T1000 (cell line): ENCODE results near the gene ZNF664.
A peak's percentile ranks its signal among the peaks of the same experiment; 100 is the strongest.

Source experiments
- DNase-seq: peaks from one replicate; lab custom pipeline; 2025; ENCODE audit warnings: mixed read lengths; lab: John Stamatoyannopoulos, UW

ZNF664 gene

GRCh38 chr12:124009781-124010180 lies 36.8 kb downstream of the ZNF664 start:
- no peak for DNase-seq

DNA sequence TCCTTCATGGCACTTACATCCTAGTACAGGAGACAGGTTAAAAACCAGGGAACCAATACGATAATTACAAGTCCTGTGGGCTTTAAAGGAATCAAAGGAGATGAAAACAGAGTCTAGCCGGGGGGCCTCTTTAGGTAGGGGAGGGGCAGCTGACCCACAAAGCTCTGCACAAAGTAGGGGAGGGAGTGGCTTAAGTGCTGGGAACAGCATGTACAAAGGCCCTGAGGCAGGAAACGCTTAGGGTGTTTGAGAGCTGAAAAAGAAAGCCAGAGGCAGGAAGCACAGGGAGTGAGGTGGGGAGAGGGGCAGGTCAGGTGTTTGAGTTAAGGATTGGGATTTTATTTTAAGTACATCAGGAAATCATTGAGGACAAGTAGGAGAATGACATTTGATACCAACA lies 37.7 kb downstream of the ZNF664 start:
- no peak for DNase-seq

DNA sequence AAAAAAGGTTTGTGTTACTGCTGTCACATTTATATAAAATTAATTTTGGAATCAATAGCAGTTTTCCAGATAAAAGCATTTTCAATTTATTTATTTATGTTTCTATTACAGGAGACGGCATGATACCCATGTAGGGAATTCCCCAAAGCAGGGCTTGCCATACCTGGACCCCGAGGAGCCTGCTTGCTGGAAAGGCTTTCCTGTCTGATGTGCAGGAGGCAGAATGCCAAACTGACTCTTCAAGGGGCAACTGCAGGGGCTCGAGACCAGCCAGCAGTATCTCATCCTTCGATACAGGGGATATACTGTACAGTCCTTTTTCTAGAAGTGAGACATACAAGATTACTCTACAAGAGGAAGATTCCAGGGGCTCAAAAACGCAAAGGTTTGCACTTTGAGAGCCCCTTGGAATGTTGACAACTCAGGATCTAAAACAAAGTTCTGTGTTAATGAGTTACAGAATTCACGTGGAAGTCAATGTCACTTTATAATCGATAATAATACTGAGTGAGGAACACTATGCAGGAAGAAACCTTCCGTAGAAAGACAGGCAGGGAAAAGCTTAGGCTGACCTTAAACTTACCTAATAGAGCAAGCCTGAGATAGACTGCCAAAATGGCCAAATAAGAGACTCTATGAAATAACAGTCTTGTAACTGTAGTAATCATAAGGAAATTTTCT lies 38.6 kb downstream of the ZNF664 start:
- DNase-seq = no peak

GRCh38 chr12:124013073-124013472 lies 40.1 kb downstream of the ZNF664 start:
- DNase-seq = no peak

GRCh38 chr12:124015494-124016461 lies 42.8 kb downstream of the ZNF664 start:
- DNase-seq = no peak

- no peak for DNase-seq
These were observed 44.0 kb downstream of the ZNF664 start for GRCh38 chr12:124017064-124017463.

DNA sequence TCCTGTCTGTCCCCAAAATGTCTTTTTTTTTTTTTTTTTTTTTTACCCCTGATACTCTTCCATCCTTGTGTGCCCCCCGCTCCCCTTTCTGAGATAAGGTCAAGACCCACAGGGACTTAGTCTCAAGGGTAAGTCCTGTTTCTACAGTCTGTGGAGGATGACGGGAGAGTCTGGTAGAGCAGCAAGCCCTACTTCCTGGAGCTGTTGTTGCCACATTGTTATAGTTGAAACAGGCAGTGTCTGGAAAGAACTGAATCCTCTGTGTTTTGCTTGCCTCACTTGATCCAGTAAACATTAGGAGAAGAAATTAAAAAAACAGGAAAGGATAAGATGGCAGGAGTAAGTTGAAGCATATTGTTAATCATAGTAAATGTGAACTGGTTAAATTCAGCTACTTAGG lies 45.5 kb downstream of the ZNF664 start:
- no peak for DNase-seq

GRCh38 chr12:124019115-124019514 lies 46.1 kb downstream of the ZNF664 start:
- DNase-seq = no peak

- DNase-seq = no peak
These were observed 47.5 kb downstream of the ZNF664 start for GRCh38 chr12:124020514-124020949.

- no peak for DNase-seq
These were observed 48.0 kb downstream of the ZNF664 start for GRCh38 chr12:124021007-124021406.

GRCh38 chr12:124022161-124022560 lies 49.1 kb downstream of the ZNF664 start:
- no peak for DNase-seq

- DNase-seq = no peak
These were observed 51.3 kb downstream of the ZNF664 start for GRCh38 chr12:124024263-124024678.

DNA sequence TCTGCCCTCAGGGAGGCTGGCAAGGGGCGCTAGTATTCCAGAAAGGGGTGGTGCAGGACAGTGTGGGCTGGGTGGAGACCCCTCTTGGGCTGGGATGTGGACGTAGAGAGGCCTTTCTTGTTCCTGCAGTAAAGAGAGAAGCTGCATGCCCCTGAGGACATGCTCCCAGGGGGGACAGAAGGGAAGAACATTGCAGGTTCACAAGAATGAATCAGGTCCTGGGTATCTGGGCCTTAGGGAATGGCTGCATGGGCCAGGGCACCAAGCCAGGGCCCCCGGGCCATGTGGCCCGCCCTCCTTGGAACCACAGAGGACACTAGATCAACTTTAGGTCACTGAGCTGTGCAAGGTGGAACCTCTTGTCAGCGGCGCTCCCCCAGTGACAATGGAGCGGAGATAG lies 51.8 kb downstream of the ZNF664 start:
- DNase-seq = peak; percentile 32

DNA sequence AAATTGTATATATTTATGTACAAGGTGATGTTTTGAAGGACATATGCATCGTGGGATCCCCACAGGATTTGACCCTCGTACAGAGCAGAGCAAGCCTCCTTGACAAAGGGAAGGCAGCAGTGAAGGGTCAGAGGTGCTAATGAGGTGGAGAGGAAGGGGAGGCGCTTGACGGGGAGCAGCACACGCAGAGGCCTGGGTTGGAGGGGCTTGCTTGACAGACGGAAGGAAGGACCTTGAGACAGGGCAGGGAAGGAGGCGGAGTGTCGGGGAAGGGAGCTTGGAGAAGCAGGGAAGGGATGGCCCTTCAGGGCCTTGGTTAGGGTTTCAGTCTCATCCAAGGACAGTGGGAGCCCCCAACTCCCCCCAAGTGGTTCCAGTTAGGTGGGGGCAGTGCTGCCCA lies 52.6 kb downstream of the ZNF664 start:
- DNase-seq = no peak

DNA sequence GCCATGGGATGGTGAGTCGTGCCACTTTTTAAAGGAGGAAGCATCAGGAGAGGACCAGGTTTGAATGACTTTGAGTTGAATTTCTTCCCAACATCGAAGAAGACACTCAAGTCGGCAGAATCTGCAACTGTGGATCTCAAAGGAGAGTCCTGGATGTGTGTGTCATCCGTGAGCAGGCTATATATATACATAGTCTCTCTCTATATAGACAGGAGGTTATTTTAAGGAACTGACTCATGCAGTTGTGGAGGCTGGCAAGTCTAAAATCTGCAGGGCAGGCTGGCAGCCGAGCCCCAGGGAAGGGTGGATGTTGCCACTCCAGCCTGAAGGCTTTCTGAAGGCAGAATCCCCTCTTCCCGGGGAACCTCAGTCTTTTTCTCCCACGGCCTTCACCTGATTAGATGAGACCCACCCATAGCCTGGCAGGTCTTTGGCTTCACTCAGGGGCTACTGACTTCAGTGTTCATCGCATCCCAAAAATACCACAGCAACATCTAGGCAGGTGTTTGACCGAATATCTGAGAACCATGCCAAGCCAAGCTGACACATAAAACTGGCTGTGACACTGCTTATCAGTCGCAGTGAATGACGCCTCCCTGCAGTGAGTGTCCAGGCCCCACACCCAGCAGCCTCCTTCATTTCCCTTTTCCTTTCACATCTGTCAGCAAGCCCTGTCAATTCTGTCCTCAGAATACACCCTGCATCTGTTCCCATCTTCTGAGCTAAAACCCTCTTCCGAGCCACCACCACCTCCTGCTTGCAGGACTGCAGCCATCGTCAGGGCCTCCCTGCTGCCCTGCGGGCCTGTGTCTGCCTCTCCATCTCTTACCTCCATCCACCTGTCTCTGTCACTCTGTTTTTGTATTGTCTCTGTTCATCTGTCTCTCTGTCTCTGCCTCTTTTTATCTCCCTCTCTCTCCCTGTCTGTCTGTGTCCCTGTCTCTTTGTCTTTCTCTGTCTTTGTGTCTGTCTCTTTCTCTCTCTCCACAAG lies 54.0 kb downstream of the ZNF664 start:
- no peak for DNase-seq

DNA sequence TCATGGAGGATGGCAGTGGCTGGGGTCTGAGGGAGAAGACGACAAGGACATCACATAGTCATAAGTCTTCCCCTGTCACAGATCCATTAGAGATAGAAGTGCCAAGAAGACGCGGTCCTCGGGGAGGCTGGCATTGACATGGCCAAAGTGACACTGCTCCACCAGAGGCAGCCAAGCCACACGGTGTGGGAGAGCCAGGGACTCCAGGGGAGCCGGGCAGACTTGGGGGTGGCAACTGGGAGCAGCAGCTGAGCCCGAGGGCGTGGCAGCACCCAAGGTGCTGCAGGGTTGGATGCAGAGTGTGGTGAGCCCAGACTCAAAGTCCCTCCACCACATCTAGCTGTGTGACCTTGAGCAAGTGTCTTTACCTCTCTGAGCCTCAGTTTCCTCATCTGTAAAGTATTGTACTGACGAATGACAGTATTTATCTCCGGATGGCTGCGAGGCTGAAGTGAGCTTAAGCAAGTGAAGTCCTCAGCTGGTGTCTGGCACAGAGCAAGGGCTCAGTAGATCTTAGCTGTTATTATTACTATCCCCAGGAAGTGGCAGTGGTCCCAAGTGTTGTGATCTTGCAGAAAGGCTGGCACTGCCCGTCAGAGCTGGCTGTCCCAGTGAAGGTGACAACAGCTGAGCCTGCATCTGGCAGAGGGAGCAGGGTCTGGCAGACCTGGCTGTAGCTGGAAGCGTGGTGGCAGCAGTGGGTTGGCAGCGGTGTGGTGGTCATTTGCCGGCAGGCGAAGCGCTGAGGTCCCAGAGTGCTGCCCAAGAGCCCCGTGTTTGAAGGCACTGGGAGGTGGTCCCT lies 54.9 kb downstream of the ZNF664 start:
- no peak for DNase-seq

GRCh38 chr12:124028555-124028925 lies 55.5 kb downstream of the ZNF664 start:
- no peak for DNase-seq

DNA sequence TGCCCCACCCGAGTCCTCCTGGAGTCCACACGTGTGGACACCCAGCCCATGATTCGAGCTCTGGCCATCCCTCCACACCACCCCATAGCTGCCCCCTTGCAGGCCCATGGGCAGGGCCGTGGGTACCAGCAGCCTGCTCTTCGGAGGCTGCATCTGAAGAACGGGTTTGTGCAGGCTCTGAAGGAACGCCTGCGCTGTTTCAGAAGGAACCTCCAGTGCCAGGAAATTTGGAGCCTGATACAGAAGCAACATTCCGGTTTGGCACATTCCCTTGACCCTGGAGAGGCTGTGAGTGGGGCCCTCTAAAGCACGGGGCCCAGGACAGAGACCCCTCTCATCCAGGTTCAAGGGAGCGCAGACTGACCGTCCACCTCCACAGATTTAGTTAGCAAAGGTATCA lies 57.0 kb downstream of the ZNF664 start:
- DNase-seq = no peak

GRCh38 chr12:124030510-124030909 lies 57.5 kb downstream of the ZNF664 start:
- peak; percentile 71 for DNase-seq

DNA sequence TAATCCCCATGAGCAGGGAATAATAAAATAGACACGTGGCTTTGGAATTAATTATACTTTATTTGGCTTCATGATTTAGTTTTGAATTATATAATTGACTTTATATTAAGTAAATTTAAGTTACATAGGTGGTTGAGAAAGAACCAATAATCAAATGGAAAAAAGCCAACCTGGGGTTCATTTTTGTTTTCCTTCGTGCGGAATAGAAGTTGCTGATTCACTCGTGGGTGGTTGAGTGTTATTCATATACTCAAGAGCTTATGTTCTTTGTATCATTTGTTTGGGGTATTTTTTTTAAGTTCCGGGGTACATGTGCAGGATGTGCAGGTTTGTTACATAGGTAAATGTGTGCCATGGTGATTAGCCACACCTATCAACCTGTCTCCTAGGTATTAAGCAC lies 58.0 kb downstream of the ZNF664 start:
- no peak for DNase-seq

GRCh38 chr12:124032265-124032886 lies 59.4 kb downstream of the ZNF664 start:
- DNase-seq = peak; percentile 16
